Colonic mucosa (tissue), 4 donors: Measurements from ENCODE around the gene SERPING1. TPM values are rescaled to one million over a fixed set of nuclear protein-coding genes. Genes with fewer than 3 reads are reported as not detected.

Experiments
- DNase-seq: peaks from one replicate; pipeline ENCODE4 v3.0.0-alpha.2; 2020
- H3K27ac ChIP-seq: fragments of 200-600 bp; one replicate; pipeline ENCODE4 v1.8.0; 2021
- H3K27me3 ChIP-seq: fragments of 200-600 bp; one replicate; pipeline ENCODE4 v1.8.0; 2021
- H3K36me3 ChIP-seq: fragments of 200-600 bp; one replicate; pipeline ENCODE4 v1.8.0; 2021
- H3K4me1 ChIP-seq: fragments of 200-600 bp; one replicate; pipeline ENCODE4 v1.8.0; 2021; ENCODE audit warnings: mild to moderate bottlenecking
- H3K4me3 ChIP-seq: fragments of 200-600 bp; one replicate; pipeline ENCODE4 v1.8.0; 2021
- H3K9ac ChIP-seq, 2 donors: one replicate each; pipeline ENCODE4 v1.7.0; 2013; ENCODE audit warnings: control low read depth in 2 of 2, low read depth in 2 of 2, low read length in 2 of 2
- H3K9me3 ChIP-seq: fragments of 200-600 bp; one replicate; pipeline ENCODE4 v1.8.0; 2021
- intact Hi-C: fragments of 100-400 bp; cut with DNase I; formaldehyde crosslinking; loops from one replicate; pipeline ENCODE4 v1.14.1; 2022
- total RNA-seq, 2 donors: library from RNA; stranded (reverse); fragmentation: NEBNext Ultra II Directional in 1 of 2; extraction: Animal tissue kit (Norgen Biotek cat#: 25700) in 1 of 2; gene quantifications; one replicate each; pipeline ENCODE4 v1.2.1, GENCODE V29; 2021
- TF ChIP-seq, protein P1 (sequence below): fragments of 200-600 bp; IDR thresholded peaks from one replicate; pipeline ENCODE4 v1.8.0; 2022; ENCODE audit warnings: antibody characterized with exemption, mild to moderate bottlenecking
- donor health status: healthy.
- donor health status: DM: no; HTN: no; CAD: no.
- donor health status: DM: no; HTN: no; CAD: no.

The SERPING1 gene
- total RNA-seq, 2 donors from 2014 or later = 18.7 to 57.5 TPM

- intact Hi-C loops = no loop called here
- no peak overlapping the region for H3K27ac ChIP-seq
- H3K4me3 ChIP-seq = no peak overlapping the region
- H3K4me1 ChIP-seq = no peaks in the 10 kb centered on the region
- no peaks in the 10 kb centered on the region for H3K36me3 ChIP-seq
- no peak overlapping the region for H3K9ac ChIP-seq
- TF ChIP-seq, protein P1, sequence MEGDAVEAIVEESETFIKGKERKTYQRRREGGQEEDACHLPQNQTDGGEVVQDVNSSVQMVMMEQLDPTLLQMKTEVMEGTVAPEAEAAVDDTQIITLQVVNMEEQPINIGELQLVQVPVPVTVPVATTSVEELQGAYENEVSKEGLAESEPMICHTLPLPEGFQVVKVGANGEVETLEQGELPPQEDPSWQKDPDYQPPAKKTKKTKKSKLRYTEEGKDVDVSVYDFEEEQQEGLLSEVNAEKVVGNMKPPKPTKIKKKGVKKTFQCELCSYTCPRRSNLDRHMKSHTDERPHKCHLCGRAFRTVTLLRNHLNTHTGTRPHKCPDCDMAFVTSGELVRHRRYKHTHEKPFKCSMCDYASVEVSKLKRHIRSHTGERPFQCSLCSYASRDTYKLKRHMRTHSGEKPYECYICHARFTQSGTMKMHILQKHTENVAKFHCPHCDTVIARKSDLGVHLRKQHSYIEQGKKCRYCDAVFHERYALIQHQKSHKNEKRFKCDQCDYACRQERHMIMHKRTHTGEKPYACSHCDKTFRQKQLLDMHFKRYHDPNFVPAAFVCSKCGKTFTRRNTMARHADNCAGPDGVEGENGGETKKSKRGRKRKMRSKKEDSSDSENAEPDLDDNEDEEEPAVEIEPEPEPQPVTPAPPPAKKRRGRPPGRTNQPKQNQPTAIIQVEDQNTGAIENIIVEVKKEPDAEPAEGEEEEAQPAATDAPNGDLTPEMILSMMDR = no peak
- no peaks in the 10 kb centered on the region for H3K9me3 ChIP-seq
- DNase-seq = no peak
- no peaks in the 10 kb centered on the region for H3K27me3 ChIP-seq
These were observed 21.0 kb downstream of the SERPING1 start for GRCh38 chr11:57618438-57618837.

DNA sequence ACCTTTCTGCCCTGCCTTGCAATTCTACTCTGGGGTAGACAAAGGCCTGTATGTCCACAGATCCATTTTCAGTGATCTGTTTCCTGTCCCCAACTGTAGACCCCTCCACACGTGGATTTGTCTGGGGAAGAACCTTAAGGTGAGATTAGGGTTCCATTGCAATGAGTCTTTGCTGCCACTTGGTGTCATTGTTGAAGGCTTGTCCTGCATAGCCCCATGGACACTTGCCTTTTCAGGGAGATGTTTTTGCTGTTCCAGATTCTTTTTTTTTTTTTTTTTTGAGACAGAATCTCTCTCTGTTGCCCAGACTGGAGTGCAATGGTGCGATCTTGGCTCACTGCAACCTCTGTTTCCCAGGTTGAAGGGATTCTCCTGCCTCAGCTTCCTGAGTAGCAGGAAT lies 21.8 kb downstream of the SERPING1 start:
- Histone ChIP-seq H3K9ac (no peak overlapping the region), H3K9me3 (no peaks in the 10 kb centered on the region), H3K27me3 (no peaks in the 10 kb centered on the region), H3K4me1 (no peaks in the 10 kb centered on the region), H3K4me3 (no peak overlapping the region), H3K36me3 (no peaks in the 10 kb centered on the region), H3K27ac (no peak overlapping the region)
- DNase-seq = no peak
- TF ChIP-seq, protein P1 = no peak
- intact Hi-C loops = no loop called here

DNA sequence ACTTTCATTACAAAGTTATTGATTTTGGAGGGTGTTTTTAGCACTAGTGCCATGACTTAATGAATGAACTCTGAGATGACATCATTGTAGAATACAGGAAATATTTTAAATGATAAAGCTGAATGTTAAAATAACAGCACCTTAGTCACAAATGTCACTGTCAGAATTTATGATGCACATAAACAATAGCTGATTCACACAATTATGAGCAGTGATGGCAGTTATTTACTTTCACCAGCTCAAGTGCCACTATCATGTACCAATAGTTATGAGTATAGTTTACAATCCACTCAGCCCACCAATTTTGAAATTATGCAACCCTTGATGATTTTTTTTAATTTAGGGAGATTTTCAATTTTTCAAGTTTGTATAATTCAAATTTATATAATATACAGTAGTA lies 23.0 kb downstream of the SERPING1 start:
- Histone ChIP-seq H3K9me3 (no peaks in the 10 kb centered on the region), H3K9ac (no peak overlapping the region), H3K27ac (no peak overlapping the region), H3K36me3 (no peaks in the 10 kb centered on the region), H3K4me3 (no peak overlapping the region), H3K27me3 (no peaks in the 10 kb centered on the region), H3K4me1 (no peaks in the 10 kb centered on the region)
- intact Hi-C loops = no loop called here
- TF ChIP-seq, protein P1 = no peak
- no peak for DNase-seq

- TF ChIP-seq, protein P1 = no peak
- no peaks in the 10 kb centered on the region for H3K36me3 ChIP-seq
- DNase-seq = no peak
- no peak overlapping the region for H3K27ac ChIP-seq
- H3K4me1 ChIP-seq = no peaks in the 10 kb centered on the region
- intact Hi-C loops = no loop called here
- H3K27me3 ChIP-seq = no peaks in the 10 kb centered on the region
- no peaks in the 10 kb centered on the region for H3K9me3 ChIP-seq
- no peak overlapping the region for H3K4me3 ChIP-seq
- H3K9ac ChIP-seq = no peak overlapping the region
These were observed 24.8 kb downstream of the SERPING1 start for GRCh38 chr11:57622263-57622662.

DNA sequence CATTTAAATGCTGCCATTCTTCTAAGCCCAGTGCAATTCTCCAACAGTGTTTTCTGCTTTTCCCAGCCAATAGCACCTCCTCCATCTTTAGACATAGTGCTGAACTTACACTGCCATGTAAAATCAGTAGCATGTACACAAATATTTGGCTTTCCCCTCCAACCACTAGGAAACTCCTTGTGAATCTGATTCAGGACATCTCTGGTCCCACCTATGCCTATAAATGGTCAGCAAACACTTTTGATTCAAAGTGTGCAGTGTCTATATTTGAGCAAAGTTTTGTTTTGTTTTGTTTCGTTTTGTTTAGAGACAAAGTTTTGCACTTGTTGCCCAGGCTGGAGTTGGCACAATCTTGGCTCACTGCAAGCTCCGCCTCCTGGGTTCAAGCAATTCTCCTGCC lies 27.4 kb downstream of the SERPING1 start:
- Histone ChIP-seq H3K4me1 (no peaks in the 10 kb centered on the region), H3K27ac (no peak overlapping the region), H3K27me3 (no peaks in the 10 kb centered on the region), H3K36me3 (no peaks in the 10 kb centered on the region), H3K9ac (no peak overlapping the region), H3K4me3 (no peak overlapping the region), H3K9me3 (no peaks in the 10 kb centered on the region)
- DNase-seq = no peak
- TF ChIP-seq, protein P1 = no peak
- intact Hi-C loops = no loop called here

DNA sequence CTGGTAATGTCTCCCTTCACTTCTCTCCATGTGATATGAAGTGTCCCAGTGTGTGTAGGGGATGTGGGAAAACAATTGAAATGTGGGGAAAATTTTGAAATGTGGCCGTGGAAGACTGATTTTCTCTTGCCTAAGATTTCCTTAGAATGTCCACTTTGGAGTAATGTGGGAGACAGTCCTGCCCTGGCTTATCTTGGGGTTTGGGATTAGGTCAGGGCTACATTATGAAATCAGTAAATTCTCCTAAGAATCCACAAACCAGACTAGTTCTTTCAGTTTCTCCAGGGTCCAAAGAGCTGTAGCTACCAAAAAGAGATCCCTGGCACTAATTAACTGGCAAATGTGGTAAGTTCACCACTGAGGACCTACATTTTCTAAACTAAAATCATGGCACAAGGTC lies 29.4 kb downstream of the SERPING1 start:
- Histone ChIP-seq H3K27me3 (no peaks in the 10 kb centered on the region), H3K9ac (no peak overlapping the region), H3K4me3 (no peak overlapping the region), H3K4me1 (no peaks in the 10 kb centered on the region), H3K36me3 (no peaks in the 10 kb centered on the region), H3K27ac (no peak overlapping the region), H3K9me3 (no peaks in the 10 kb centered on the region)
- intact Hi-C loops = no loop called here
- DNase-seq = no peak
- TF ChIP-seq, protein P1 = no peak
